Thyroid gland (tissue), 4 donors: Measurements from ENCODE around the gene FAM131C. TPM values are rescaled to one million over a fixed set of nuclear protein-coding genes. Genes with fewer than 3 reads are reported as not detected.
A peak's percentile ranks its signal among the peaks of the same experiment; 100 is the strongest.

Experiments
- DNase-seq, 2 donors: peaks; one replicate each; pipeline ENCODE4 v3.0.0-alpha.2; 2019
- H3K27ac ChIP-seq, 3 donors: fragments of 200-600 bp; sonication (generic); 1 replicate in 2 of 3; 2 replicates in 1 of 3; pipeline ENCODE4 v1.5.1; 2016 to 2019; ENCODE audit warnings: mild to moderate bottlenecking in 1 of 3, moderate library complexity in 1 of 3
- H3K27me3 ChIP-seq: fragments of 200-600 bp; sonication (generic); one replicate; pipeline ENCODE4 v1.5.1; 2019
- H3K36me3 ChIP-seq, 2 donors: fragments of 200-600 bp; sonication (generic); one replicate each; pipeline ENCODE4 v1.5.1; 2016 to 2019
- H3K4me1 ChIP-seq, 2 donors: fragments of 200-600 bp; sonication (generic); one replicate each; pipeline ENCODE4 v1.5.1; 2017 to 2019
- H3K4me3 ChIP-seq, 3 donors: fragments of 200-600 bp; sonication (generic); replicated peaks in 1 of 3; 1 replicate in 2 of 3; 2 replicates in 1 of 3; pipeline ENCODE4 v1.5.1; 2016; ENCODE audit warnings: mild to moderate bottlenecking in 1 of 3
- H3K9me3 ChIP-seq: fragments of 200-600 bp; sonication (generic); one replicate; pipeline ENCODE4 v1.5.1; 2017
- POLR2A ChIP-seq, 2 donors: fragments of 450-650 bp; IDR thresholded peaks; one replicate each; pipeline ENCODE4 v1.6.1; 2017; ENCODE audit warnings: antibody characterized with exemption in 2 of 2, mild to moderate bottlenecking in 2 of 2, moderate library complexity in 1 of 2
- WGBS, 2 donors: methylation state at CpG; one replicate each; pipeline ENCODE4 v1.1.5; 2017; 5-methylcytosine and 5-hydroxymethylcytosine counted together
- intact Hi-C: fragments of 100-400 bp; cut with DNase I; formaldehyde crosslinking; loops from one replicate; pipeline ENCODE4 v1.15.1; 2023
- total RNA-seq, 4 donors: library from RNA; depleted of rRNA; stranded (reverse); fragments of >200 nt; gene quantifications; one replicate each; pipeline ENCODE4 v1.2.3, GENCODE V29; 2016
- TF ChIP-seq, protein P1 (sequence below), 6 experiments: fragments of 200-600 bp in 3 of 6; fragments of 450-650 bp in 3 of 6; sonication (generic) in 3 of 6; IDR thresholded peaks; one replicate each; pipeline ENCODE4 v1.5.1; 2016 to 2019; ENCODE audit warnings: antibody characterized with exemption in 6 of 6, mild to moderate bottlenecking in 2 of 6, inconsistent platforms in 1 of 6, moderate library complexity in 1 of 6

FAM131C gene
- total RNA-seq, 4 donors from 2014 or later = 0.42 to 2.7 (median 1.5) TPM

DNA sequence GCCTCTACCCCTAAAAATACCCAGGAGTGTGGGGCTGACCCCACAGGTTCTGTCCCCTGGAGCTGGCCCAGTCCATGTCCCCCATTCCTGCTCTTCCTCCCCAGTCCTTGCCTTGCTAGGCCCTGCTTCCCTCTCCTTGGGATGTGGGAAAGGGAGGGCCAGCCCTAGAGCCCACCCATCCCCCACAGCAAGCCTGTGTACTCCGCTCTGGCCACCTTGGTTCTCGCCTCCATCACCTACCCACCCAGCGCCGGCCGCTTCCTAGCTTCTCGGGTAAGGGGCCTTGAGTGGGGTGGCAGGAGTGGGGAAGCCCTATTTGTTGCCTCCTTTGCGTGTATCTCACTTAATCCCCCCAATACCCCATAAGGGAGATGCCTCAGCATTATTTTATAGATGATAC lies 23.1 kb downstream of the FAM131C start:
- Histone ChIP-seq H3K27me3 (no peaks in the 10 kb centered on the region), H3K4me3 (no peak overlapping the region), H3K27ac (no peak overlapping the region), H3K9me3 (no peaks in the 10 kb centered on the region), H3K36me3 (no peaks in the 10 kb centered on the region), H3K4me1 (peaks cover 6 to 7% of the 10 kb centered on the region in 2 donors)
- intact Hi-C loops = loop anchor here (5.0 to 10.0 kb wide), 2 partner anchors 43 to 256 kb away; no protein-coding TSS in a partner anchor
- no peak for DNase-seq
- WGBS, 2 donors = 87 to 93% methylated on average over 7 of the region's 7 CpGs
- no peak for TF ChIP-seq POLR2A (IDR thresholded peaks at IDR 0.05)

DNA sequence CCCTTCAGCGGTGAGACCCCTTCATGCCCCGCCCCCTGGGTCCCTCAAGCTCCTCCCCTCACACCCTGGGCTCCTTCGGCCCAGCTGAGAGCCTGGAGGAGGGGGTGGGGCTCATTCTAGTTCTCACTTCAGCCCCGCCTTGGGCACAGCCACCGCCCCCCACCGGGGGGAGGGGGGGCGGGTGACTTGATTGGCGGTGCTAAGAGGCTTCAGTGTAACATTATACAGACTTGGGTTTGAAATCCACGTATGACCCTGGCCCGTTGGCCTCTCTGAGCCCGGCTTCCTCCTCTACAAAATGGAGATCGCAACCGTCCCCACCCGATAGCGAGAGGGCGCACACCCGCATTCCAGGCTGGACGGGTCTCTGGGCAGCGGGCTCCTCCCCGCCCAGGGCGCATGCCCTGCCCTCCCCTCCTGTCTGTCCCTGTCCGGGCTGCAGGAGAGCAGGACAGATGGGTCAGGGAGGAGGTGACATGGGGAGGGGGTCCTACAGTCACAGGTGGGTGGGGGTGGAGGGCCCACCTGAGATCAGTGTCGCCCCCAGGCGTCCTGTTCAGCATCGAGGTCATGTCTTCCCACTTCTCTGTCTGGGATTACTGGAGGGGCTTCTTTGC lies 24.8 kb downstream of the FAM131C start:
- Histone ChIP-seq H3K36me3 (no peaks in the 10 kb centered on the region), H3K27me3 (no peaks in the 10 kb centered on the region), H3K4me1 (peaks cover 10 to 13% of the 10 kb centered on the region in 2 donors), H3K27ac (peak overlapping the region; percentile 41 to 74 (median 56)), H3K4me3 (peak overlapping the region in 2 of 3 donors; percentile 30 to 34), H3K9me3 (no peaks in the 10 kb centered on the region)
- intact Hi-C loops = no loop called here
- TF ChIP-seq, protein P1, sequence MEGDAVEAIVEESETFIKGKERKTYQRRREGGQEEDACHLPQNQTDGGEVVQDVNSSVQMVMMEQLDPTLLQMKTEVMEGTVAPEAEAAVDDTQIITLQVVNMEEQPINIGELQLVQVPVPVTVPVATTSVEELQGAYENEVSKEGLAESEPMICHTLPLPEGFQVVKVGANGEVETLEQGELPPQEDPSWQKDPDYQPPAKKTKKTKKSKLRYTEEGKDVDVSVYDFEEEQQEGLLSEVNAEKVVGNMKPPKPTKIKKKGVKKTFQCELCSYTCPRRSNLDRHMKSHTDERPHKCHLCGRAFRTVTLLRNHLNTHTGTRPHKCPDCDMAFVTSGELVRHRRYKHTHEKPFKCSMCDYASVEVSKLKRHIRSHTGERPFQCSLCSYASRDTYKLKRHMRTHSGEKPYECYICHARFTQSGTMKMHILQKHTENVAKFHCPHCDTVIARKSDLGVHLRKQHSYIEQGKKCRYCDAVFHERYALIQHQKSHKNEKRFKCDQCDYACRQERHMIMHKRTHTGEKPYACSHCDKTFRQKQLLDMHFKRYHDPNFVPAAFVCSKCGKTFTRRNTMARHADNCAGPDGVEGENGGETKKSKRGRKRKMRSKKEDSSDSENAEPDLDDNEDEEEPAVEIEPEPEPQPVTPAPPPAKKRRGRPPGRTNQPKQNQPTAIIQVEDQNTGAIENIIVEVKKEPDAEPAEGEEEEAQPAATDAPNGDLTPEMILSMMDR (IDR thresholded peaks at IDR 0.05) = no peak
- TF ChIP-seq POLR2A (IDR thresholded peaks at IDR 0.05) = peak in 1 of 2 donors; percentile 39
- WGBS, 2 donors = 0 to 3% methylated on average over 7 to 13 of the region's 25 CpGs
- peak; percentile 89 to 91 for DNase-seq

DNA sequence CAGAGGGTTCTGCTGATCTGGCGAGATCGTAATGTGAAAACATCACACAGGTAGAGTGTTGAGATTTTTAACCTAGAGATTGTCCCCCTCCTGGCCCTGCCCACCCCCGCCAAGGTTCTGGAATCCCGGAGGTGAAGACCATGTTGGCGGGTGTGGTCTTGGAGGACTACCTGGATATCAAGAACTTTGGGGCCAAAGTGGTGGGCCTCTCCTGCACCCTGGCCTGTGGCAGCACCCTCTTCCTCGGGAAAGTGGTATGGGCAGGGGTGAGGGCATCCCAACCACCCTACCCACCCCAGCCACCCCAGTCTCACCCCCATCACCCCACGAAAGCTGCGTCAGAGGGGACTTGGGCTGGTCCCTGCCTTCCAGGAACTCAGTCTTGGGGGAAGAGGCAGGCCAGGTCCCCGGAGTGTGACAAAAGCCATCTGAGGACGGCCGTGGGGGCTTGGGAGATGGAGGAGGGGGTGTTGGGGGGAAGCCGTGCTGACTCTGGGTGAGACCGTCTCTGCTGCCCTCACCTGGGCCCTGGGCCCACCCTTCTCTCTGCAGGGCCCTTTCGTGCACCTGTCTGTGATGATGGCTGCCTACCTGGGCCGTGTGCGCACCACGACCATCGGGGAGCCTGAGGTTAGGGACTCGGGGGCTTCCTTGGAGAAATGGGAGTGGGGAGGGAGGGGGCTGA lies 25.5 kb downstream of the FAM131C start:
- 67 to 81% methylated on average over 8 to 12 of the region's 19 CpGs for WGBS, 2 donors
- Histone ChIP-seq H3K4me1 (peaks cover 12 to 19% of the 10 kb centered on the region in 2 donors), H3K27ac (peak overlapping the region in 1 of 3 donors; percentile 41), H3K36me3 (no peaks in the 10 kb centered on the region), H3K4me3 (no peak overlapping the region), H3K27me3 (no peaks in the 10 kb centered on the region), H3K9me3 (no peaks in the 10 kb centered on the region)
- no peak for DNase-seq
- intact Hi-C loops = no loop called here
- TF ChIP-seq, protein P1 (IDR thresholded peaks at IDR 0.05) = no peak
- TF ChIP-seq POLR2A (IDR thresholded peaks at IDR 0.05) = no peak

DNA sequence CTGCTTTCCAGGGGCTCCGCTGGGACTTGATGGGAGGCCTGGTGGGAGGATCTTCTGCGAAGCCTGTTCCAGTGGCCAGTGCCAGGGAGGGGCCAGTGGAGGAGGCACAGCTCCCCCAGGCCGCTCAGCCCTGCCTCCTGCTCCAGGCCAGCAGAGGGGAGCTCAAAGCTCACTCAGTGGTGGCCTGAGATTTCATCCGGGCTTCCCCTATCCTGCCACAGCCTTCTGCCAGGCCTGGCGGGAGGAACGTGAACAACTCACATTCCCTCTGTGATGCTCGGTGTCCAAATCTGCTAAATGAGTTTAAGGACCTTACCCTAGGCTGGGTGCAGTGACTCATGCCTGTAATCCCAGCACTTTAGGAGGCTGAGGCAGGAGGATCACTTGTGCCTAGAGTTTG lies 26.6 kb downstream of the FAM131C start:
- intact Hi-C loops = no loop called here
- Histone ChIP-seq H3K36me3 (no peaks in the 10 kb centered on the region), H3K4me1 (peaks cover 12 to 19% of the 10 kb centered on the region in 2 donors), H3K27me3 (no peaks in the 10 kb centered on the region), H3K9me3 (no peaks in the 10 kb centered on the region), H3K27ac (no peak overlapping the region), H3K4me3 (no peak overlapping the region)
- no peak for DNase-seq
- WGBS, 2 donors = 83 to 88% methylated on average over 3 to 7 of the region's 7 CpGs
- TF ChIP-seq, protein P1 (IDR thresholded peaks at IDR 0.05) = no peak
- TF ChIP-seq POLR2A (IDR thresholded peaks at IDR 0.05) = no peak

DNA sequence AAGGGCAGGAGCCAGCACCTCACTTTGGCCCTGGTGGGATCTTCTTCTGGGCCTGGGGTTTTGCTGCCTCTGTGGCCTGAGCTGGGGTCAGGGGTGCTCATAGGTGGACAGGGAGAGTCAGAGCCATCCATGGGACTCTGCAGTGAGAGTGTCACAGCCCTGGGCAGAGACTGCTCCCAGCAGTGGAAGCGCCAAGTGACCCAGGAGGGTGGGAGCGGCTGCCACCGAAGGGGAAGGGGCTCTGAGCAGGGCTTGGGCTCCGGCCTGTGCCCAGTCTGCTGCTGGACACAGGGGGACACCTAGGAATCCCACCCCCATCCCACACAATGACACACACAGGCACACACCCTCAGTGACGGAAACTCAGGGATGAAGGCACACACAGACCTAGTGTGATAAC lies 29.5 kb downstream of the FAM131C start:
- H3K4me1 ChIP-seq = peaks cover 10 to 16% of the 10 kb centered on the region in 2 donors
- intact Hi-C loops = no loop called here
- no peak for TF ChIP-seq POLR2A (IDR thresholded peaks at IDR 0.05)
- TF ChIP-seq, protein P1 (IDR thresholded peaks at IDR 0.05) = no peak
- H3K27ac ChIP-seq = peak overlapping the region; percentile 52 to 76 (median 56)
- H3K4me3 ChIP-seq = no peak overlapping the region
- DNase-seq = no peak
- 81 to 91% methylated on average over 3 to 5 of the region's 5 CpGs for WGBS, 2 donors
- H3K27me3 ChIP-seq = no peaks in the 10 kb centered on the region
- H3K9me3 ChIP-seq = no peaks in the 10 kb centered on the region
- H3K36me3 ChIP-seq = no peaks in the 10 kb centered on the region
